ENCODE data around the gene FSD1L.

FSD1L gene

GRCh38 chr9:105447814-105448812 lies at the start of gene FSD1L:
Gene FSD1L, plus strand, starts transcription at chr9:105448034. Its CDS starts 187 bp downstream, at chr9:105448221.
- peak; percentile 29 for DNase-seq

- no peak for DNase-seq
Observed at GRCh38 chr9:105399117-105399516, 48.7 kb upstream of the FSD1L start.

GRCh38 chr9:105401651-105402050 lies 46.2 kb upstream of the FSD1L start:
- no peak for DNase-seq

GRCh38 chr9:105403552-105404248 lies 44.1 kb upstream of the FSD1L start:
- DNase-seq: no peak

GRCh38 chr9:105405514-105406131 lies 42.2 kb upstream of the FSD1L start:
- DNase-seq: peak; percentile 38

- no peak for DNase-seq
Observed at GRCh38 chr9:105406369-105406768, 41.5 kb upstream of the FSD1L start.

- no peak for DNase-seq
Observed at GRCh38 chr9:105413525-105413924, 34.3 kb upstream of the FSD1L start.

GRCh38 chr9:105414947-105415661 lies 32.7 kb upstream of the FSD1L start:
- DNase-seq: peak; percentile 35

- DNase-seq: no peak
Observed at GRCh38 chr9:105415662-105415980, 32.2 kb upstream of the FSD1L start.

- DNase-seq: no peak
Observed at GRCh38 chr9:105416840-105417239, 31.0 kb upstream of the FSD1L start.

- DNase-seq: no peak
Observed at GRCh38 chr9:105418588-105419500, 29.0 kb upstream of the FSD1L start.

- DNase-seq: no peak
Observed at GRCh38 chr9:105419816-105420597, 27.8 kb upstream of the FSD1L start.

- no peak for DNase-seq
Observed at GRCh38 chr9:105421154-105421553, 26.7 kb upstream of the FSD1L start.

- DNase-seq: no peak
Observed at GRCh38 chr9:105421864-105422263, 26.0 kb upstream of the FSD1L start.

- no peak for DNase-seq
Observed at GRCh38 chr9:105425816-105426433, 21.9 kb upstream of the FSD1L start.

GRCh38 chr9:105426657-105427056 lies 21.2 kb upstream of the FSD1L start:
- no peak for DNase-seq

GRCh38 chr9:105431424-105432246 lies 16.2 kb upstream of the FSD1L start:
- no peak for DNase-seq

GRCh38 chr9:105432247-105432842 lies 15.5 kb upstream of the FSD1L start:
- DNase-seq: no peak

- no peak for DNase-seq
Observed at GRCh38 chr9:105435453-105435852, 12.4 kb upstream of the FSD1L start.
